Measurements from ENCODE around the gene TAL1. TPM values are rescaled to one million over a fixed set of nuclear protein-coding genes. Genes with fewer than 3 reads are reported as not detected.

TAL1 gene
- total and polyA plus RNA-seq, 2 donors (not counting 3 experiments of a cell fraction or from before 2014, with no cell fraction given): 36.7 to 52.4 TPM

- Histone ChIP-seq H3K27me3 (ENCODE audit: control insufficient read depth in 2 of 2, insufficient read depth in 2 of 2, low read length in 2 of 2) (no peaks in the 10 kb centered on the region), H3K27ac (ENCODE audit: insufficient read depth, low read depth, low read length) (no peak overlapping the region), H3K9me3 (replicated peaks; ENCODE audit: control insufficient read depth, insufficient read depth, low read length) (no peaks in the 10 kb centered on the region), H3K4me2 (ENCODE audit: insufficient read depth, low read length) (no peak overlapping the region), H4K20me1 (replicated peaks; ENCODE audit: control insufficient read depth, extremely low read depth, insufficient read depth, low read length) (no peaks in the 10 kb centered on the region), H3K36me3 (ENCODE audit: control insufficient read depth in 2 of 2, extremely low read depth in 1 of 2, insufficient read depth in 2 of 2, low read length in 2 of 2) (no peaks in the 10 kb centered on the region), H3K4me3 (replicated peaks in 1 of 3; ENCODE audit: insufficient read depth in 1 of 3, low read depth in 1 of 3, low read length in 3 of 3) (no peak overlapping the region), H3K9me1 (replicated peaks; ENCODE audit: control insufficient read depth, extremely low read depth, insufficient read depth, low read length) (no peaks in the 10 kb centered on the region), H3K9ac (replicated peaks; ENCODE audit: extremely low read depth, insufficient read depth, low read length) (no peak overlapping the region), H3K79me2 (ENCODE audit: control insufficient read depth, insufficient read depth, low read length) (no peaks in the 10 kb centered on the region), H2AFZ (ENCODE audit: low read depth, low read length) (peak overlapping the region; percentile 24), H3K4me1 (ENCODE audit: control insufficient read depth, extremely low read depth, insufficient read depth, low read length) (peaks cover 19% of the 10 kb centered on the region)
- FAIRE-seq (no peak), DNase-seq (ENCODE audit: low read depth, low spot score) (no peak)
- no TSS peak for BruUV-seq (replicated peaks)
- TF ChIP-seq JUN (IDR thresholded peaks at IDR 0.05; ENCODE audit: borderline replicate concordance, insufficient read depth, insufficient read length, low read depth) (no peak), MAX (IDR thresholded peaks at IDR 0.05; ENCODE audit: insufficient read depth, insufficient read length) (no peak), FOS (IDR thresholded peaks at IDR 0.05; ENCODE audit: borderline replicate concordance, insufficient read depth, low read length) (no peak), POLR2AphosphoS5 (IDR thresholded peaks at IDR 0.05; ENCODE audit: insufficient read depth, low read depth, low read length) (no peak), POLR2A (IDR thresholded peaks at IDR 0.05; ENCODE audit: low read depth, low read length) (no peak), GATA2 (IDR thresholded peaks at IDR 0.05; ENCODE audit: insufficient read depth, insufficient read length, low read depth, low read length) (no peak), MYC (IDR thresholded peaks at IDR 0.05; ENCODE audit: low read depth, low read length) (no peak), EZH2 (IDR thresholded peaks at IDR 0.05; ENCODE audit: borderline replicate concordance, low read depth, low read length, severe bottlenecking) (no peak)
- TF ChIP-seq, protein P1, sequence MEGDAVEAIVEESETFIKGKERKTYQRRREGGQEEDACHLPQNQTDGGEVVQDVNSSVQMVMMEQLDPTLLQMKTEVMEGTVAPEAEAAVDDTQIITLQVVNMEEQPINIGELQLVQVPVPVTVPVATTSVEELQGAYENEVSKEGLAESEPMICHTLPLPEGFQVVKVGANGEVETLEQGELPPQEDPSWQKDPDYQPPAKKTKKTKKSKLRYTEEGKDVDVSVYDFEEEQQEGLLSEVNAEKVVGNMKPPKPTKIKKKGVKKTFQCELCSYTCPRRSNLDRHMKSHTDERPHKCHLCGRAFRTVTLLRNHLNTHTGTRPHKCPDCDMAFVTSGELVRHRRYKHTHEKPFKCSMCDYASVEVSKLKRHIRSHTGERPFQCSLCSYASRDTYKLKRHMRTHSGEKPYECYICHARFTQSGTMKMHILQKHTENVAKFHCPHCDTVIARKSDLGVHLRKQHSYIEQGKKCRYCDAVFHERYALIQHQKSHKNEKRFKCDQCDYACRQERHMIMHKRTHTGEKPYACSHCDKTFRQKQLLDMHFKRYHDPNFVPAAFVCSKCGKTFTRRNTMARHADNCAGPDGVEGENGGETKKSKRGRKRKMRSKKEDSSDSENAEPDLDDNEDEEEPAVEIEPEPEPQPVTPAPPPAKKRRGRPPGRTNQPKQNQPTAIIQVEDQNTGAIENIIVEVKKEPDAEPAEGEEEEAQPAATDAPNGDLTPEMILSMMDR (IDR thresholded peaks at IDR 0.05; ENCODE audit: extremely low read depth in 1 of 2, insufficient read depth in 1 of 2, low read depth in 1 of 2, low read length in 2 of 2): no peak
- ChIA-PET CTCF (interaction anchor here (1.4 to 3.1 kb wide), 3 partner anchors 18 to 482 kb away, joined by 3 to 14 read pairs (median 3); no protein-coding TSS in a partner anchor), POLR2A (no interaction called here)
- dilution Hi-C loops (cut with MboI; ENCODE audit: extremely low pct_ligation_motif_present, low sequenced_read_pairs) (no loop called here), intact Hi-C loops (cut with micrococcal nuclease) (no loop called here)
Measured at GRCh38 chr1:47244339-47244862, 12.4 kb upstream of the TAL1 start.
